ENCODE measurements around the gene EZH1.

DNA sequence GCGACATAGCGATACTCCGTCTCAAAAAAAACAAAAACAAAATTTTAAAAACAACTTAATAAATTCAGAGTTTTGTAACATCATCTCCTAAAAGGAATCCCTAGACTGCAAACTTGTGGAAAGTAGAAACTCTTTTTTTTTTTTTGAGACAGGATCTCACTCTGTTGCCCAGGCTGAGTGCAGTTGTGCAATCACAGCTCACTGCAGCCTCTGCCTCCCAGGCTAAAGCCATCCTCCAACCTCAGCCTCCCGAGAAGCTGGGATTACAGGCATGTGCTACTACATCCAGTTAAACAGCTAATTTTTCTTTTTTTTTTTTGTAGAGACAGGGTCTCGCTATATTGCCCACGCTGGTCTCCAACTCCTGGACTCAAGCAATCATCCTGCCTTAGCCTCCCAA lies 19.7 kb downstream of the EZH1 start:
- TF ChIP-seq, protein P1, sequence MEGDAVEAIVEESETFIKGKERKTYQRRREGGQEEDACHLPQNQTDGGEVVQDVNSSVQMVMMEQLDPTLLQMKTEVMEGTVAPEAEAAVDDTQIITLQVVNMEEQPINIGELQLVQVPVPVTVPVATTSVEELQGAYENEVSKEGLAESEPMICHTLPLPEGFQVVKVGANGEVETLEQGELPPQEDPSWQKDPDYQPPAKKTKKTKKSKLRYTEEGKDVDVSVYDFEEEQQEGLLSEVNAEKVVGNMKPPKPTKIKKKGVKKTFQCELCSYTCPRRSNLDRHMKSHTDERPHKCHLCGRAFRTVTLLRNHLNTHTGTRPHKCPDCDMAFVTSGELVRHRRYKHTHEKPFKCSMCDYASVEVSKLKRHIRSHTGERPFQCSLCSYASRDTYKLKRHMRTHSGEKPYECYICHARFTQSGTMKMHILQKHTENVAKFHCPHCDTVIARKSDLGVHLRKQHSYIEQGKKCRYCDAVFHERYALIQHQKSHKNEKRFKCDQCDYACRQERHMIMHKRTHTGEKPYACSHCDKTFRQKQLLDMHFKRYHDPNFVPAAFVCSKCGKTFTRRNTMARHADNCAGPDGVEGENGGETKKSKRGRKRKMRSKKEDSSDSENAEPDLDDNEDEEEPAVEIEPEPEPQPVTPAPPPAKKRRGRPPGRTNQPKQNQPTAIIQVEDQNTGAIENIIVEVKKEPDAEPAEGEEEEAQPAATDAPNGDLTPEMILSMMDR (IDR thresholded peaks at IDR 0.05) = no peak
- no peak for TF ChIP-seq POLR2A (IDR thresholded peaks at IDR 0.05)
- no peak for TF ChIP-seq POLR2AphosphoS5 (IDR thresholded peaks at IDR 0.05)
- TF ChIP-seq EP300 (IDR thresholded peaks at IDR 0.05) = no peak

Data from upper lobe of left lung (tissue), 4 donors.